SK-N-MC (cell line): ENCODE results near the gene FANK1.

Experiments
- DNase-seq: peaks from one replicate; pipeline ENCODE4 v3.0.0-alpha.2; 2011; ENCODE audit warnings: low read depth, low spot score
- H3K27ac ChIP-seq: fragments of 200-600 bp; sonication (generic); 2 replicates; pipeline ENCODE4 v1.5.1; 2016; ENCODE audit warnings: mixed run types
- H3K36me3 ChIP-seq: fragments of 200-600 bp; sonication (generic); 2 replicates; pipeline ENCODE4 v1.6.1; 2017; ENCODE audit warnings: antibody characterized with exemption, low read length, mixed read lengths; ENCODE audit not compliant: insufficient read depth
- H3K4me3 ChIP-seq: fragments of 200-600 bp; sonication (generic); 2 replicates; pipeline ENCODE4 v1.5.1; 2016
- H3K9ac ChIP-seq: fragments of 200-600 bp; sonication (generic); 2 replicates; pipeline ENCODE4 v1.8.0; 2017; ENCODE audit warnings: mixed run types, mixed read lengths; ENCODE audit not compliant: insufficient read length
- H3K9me3 ChIP-seq: fragments of 200-600 bp; sonication (generic); 2 replicates; pipeline ENCODE4 v1.6.1; 2017; ENCODE audit warnings: low read depth, mild to moderate bottlenecking, antibody characterized with exemption, low read length, moderate library complexity, mixed read lengths
- EZH2 ChIP-seq: fragments of 200-600 bp; sonication (generic); IDR thresholded peaks from one replicate; pipeline ENCODE4 v1.6.1; 2017; ENCODE audit warnings: antibody characterized with exemption
- FOXP2 ChIP-seq: optimal IDR thresholded peaks from 2 replicates; pipeline ENCODE3; 2011; ENCODE audit warnings: mild to moderate bottlenecking, moderate library complexity; ENCODE audit not compliant: insufficient read depth; ENCODE audit errors: extremely low read length, control extremely low read depth
- POLR2AphosphoS5 ChIP-seq: IDR thresholded peaks from 2 replicates; pipeline ENCODE4 v1.6.1; 2012; ENCODE audit warnings: mild to moderate bottlenecking, low read depth, low read length, borderline replicate concordance

Gene FANK1

GRCh38 chr10:125992254-125992653, 95.9 kb downstream of the FANK1 start:
- H3K9me3 ChIP-seq: no peaks in the 10 kb centered on the region
- no peaks in the 10 kb centered on the region for H3K36me3 ChIP-seq
- H3K27ac ChIP-seq: no peak overlapping the region
- no peak for TF ChIP-seq FOXP2
- TF ChIP-seq EZH2: no peak
- H3K4me3 ChIP-seq: no peak overlapping the region
- no peak for DNase-seq
- H3K9ac ChIP-seq: no peak overlapping the region

GRCh38 chr10:125994601-125995000, 98.2 kb downstream of the FANK1 start:
- Histone ChIP-seq H3K36me3 (no peaks in the 10 kb centered on the region), H3K9me3 (no peaks in the 10 kb centered on the region), H3K9ac (no peak overlapping the region), H3K27ac (no peak overlapping the region), H3K4me3 (no peak overlapping the region)
- TF ChIP-seq FOXP2: no peak
- no peak for DNase-seq

GRCh38 chr10:125995726-125996304, 99.5 kb downstream of the FANK1 start:
- no peak overlapping the region for H3K4me3 ChIP-seq
- no peak for DNase-seq
- H3K27ac ChIP-seq: no peak overlapping the region
- no peak overlapping the region for H3K9ac ChIP-seq
- H3K36me3 ChIP-seq: no peaks in the 10 kb centered on the region
- no peaks in the 10 kb centered on the region for H3K9me3 ChIP-seq
- TF ChIP-seq FOXP2 (no peak), POLR2AphosphoS5 (no peak), EZH2 (no peak)

GRCh38 chr10:125997586-125997985, 101.2 kb downstream of the FANK1 start:
- no peak for DNase-seq
- Histone ChIP-seq H3K36me3 (no peaks in the 10 kb centered on the region), H3K9ac (no peak overlapping the region), H3K9me3 (no peaks in the 10 kb centered on the region), H3K27ac (no peak overlapping the region), H3K4me3 (no peak overlapping the region)
- TF ChIP-seq POLR2AphosphoS5 (no peak), FOXP2 (no peak), EZH2 (no peak)

- DNase-seq: no peak
- TF ChIP-seq EZH2 (no peak), POLR2AphosphoS5 (no peak), FOXP2 (no peak)
- Histone ChIP-seq H3K36me3 (no peaks in the 10 kb centered on the region), H3K27ac (no peak overlapping the region), H3K4me3 (no peak overlapping the region), H3K9ac (no peak overlapping the region), H3K9me3 (no peaks in the 10 kb centered on the region)
Observed at GRCh38 chr10:125999694-126000093, 103.3 kb downstream of the FANK1 start.

GRCh38 chr10:126001576-126001975, 105.2 kb downstream of the FANK1 start:
- Histone ChIP-seq H3K9me3 (no peaks in the 10 kb centered on the region), H3K27ac (no peak overlapping the region), H3K9ac (no peak overlapping the region), H3K4me3 (no peak overlapping the region), H3K36me3 (no peaks in the 10 kb centered on the region)
- DNase-seq: no peak
- TF ChIP-seq POLR2AphosphoS5: no peak
- no peak for TF ChIP-seq EZH2

GRCh38 chr10:126004752-126005151, 108.4 kb downstream of the FANK1 start:
- no peak overlapping the region for H3K9ac ChIP-seq
- no peaks in the 10 kb centered on the region for H3K36me3 ChIP-seq
- no peak overlapping the region for H3K27ac ChIP-seq
- DNase-seq: no peak
- no peak overlapping the region for H3K4me3 ChIP-seq
- TF ChIP-seq FOXP2 (no peak), POLR2AphosphoS5 (no peak), EZH2 (no peak)
- H3K9me3 ChIP-seq: no peaks in the 10 kb centered on the region

GRCh38 chr10:126006264-126006663, 109.9 kb downstream of the FANK1 start:
- Histone ChIP-seq H3K9me3 (no peaks in the 10 kb centered on the region), H3K27ac (no peak overlapping the region)

GRCh38 chr10:126006906-126007305, 110.5 kb downstream of the FANK1 start:
- no peaks in the 10 kb centered on the region for H3K9me3 ChIP-seq
- no peaks in the 10 kb centered on the region for H3K36me3 ChIP-seq
- no peak overlapping the region for H3K9ac ChIP-seq
- DNase-seq: no peak
- TF ChIP-seq EZH2 (no peak), POLR2AphosphoS5 (no peak), FOXP2 (no peak)
- H3K4me3 ChIP-seq: no peak overlapping the region
- H3K27ac ChIP-seq: no peak overlapping the region

More at GRCh38 chr10:126006264-126006663, 109.9 kb downstream of the FANK1 start:
- DNase-seq: no peak
- H3K36me3 ChIP-seq: no peaks in the 10 kb centered on the region
- TF ChIP-seq POLR2AphosphoS5 (no peak), EZH2 (no peak), FOXP2 (no peak)
- H3K9ac ChIP-seq: no peak overlapping the region
- no peak overlapping the region for H3K4me3 ChIP-seq

GRCh38 chr10:126009650-126010049, 113.3 kb downstream of the FANK1 start:
- no peak overlapping the region for H3K9ac ChIP-seq
- no peaks in the 10 kb centered on the region for H3K9me3 ChIP-seq
- no peak overlapping the region for H3K4me3 ChIP-seq
- DNase-seq: no peak
- H3K36me3 ChIP-seq: no peaks in the 10 kb centered on the region
- no peak overlapping the region for H3K27ac ChIP-seq
- TF ChIP-seq EZH2 (no peak), FOXP2 (no peak), POLR2AphosphoS5 (no peak)
